Measurements from ENCODE around the gene TMEM125. TPM values are rescaled to one million over a fixed set of nuclear protein-coding genes. Genes with fewer than 3 reads are reported as not detected.

Gene TMEM125
- total RNA-seq, 2 donors from 2014 or later, result 59.8 to 80.0 TPM

GRCh38 chr1:43302721-43303470, 33.1 kb downstream of the TMEM125 start:
- TF ChIP-seq CTCF (IDR thresholded peaks at IDR 0.05), result no peak
- DNase-seq, result peak; percentile 71
- Histone ChIP-seq H3K9ac (ENCODE audit: low read depth in 2 of 2, low read length in 2 of 2) (peak overlapping the region; percentile 47 to 52), H3K36me3 (no peaks in the 10 kb centered on the region), H3K4me1 (peaks cover 11% of the 10 kb centered on the region), H3K27ac (peak overlapping the region; percentile 47), H3K27me3 (no peaks in the 10 kb centered on the region), H3K9me3 (no peaks in the 10 kb centered on the region), H3K4me3 (no peak overlapping the region)
- intact Hi-C loops (cut with DNase I), result no loop called here

GRCh38 chr1:43303471-43304313, 33.9 kb downstream of the TMEM125 start:
- no peaks in the 10 kb centered on the region for H3K9me3 ChIP-seq
- intact Hi-C loops (cut with DNase I), result no loop called here
- H3K4me1 ChIP-seq, result peaks cover 11% of the 10 kb centered on the region
- no peaks in the 10 kb centered on the region for H3K36me3 ChIP-seq
- peak overlapping the region; percentile 47 for H3K27ac ChIP-seq
- no peaks in the 10 kb centered on the region for H3K27me3 ChIP-seq
- TF ChIP-seq CTCF (IDR thresholded peaks at IDR 0.05), result no peak
- no peak overlapping the region for H3K4me3 ChIP-seq
- no peak for DNase-seq
- H3K9ac ChIP-seq (ENCODE audit: low read depth in 2 of 2, low read length in 2 of 2), result peak overlapping the region; percentile 47 to 52

DNA sequence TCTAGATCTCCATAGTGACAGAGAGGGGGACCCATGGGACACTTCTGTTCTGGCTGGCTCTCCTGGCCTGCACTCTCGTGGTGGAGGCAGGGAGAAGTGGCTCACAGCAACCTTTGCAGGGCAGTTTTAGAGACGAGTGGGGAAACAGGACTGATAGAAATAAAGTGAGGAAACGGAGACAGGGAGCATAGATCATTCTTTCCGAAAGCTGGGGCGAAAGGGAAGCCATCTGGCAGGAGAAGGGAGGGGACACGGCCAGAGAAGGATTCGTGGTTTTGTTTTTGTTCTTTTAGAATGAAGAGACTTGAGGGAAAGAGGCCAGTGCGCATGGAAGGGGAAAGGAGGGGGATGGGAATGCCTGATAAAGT, 34.5 kb downstream of the TMEM125 start:
- Histone ChIP-seq H3K4me3 (no peak overlapping the region), H3K9ac (ENCODE audit: low read depth in 2 of 2, low read length in 2 of 2) (peak overlapping the region in 1 of 2 donors; percentile 47), H3K9me3 (no peaks in the 10 kb centered on the region), H3K27me3 (no peaks in the 10 kb centered on the region), H3K4me1 (peaks cover 11% of the 10 kb centered on the region), H3K27ac (no peak overlapping the region), H3K36me3 (no peaks in the 10 kb centered on the region)
- no peak for TF ChIP-seq CTCF (IDR thresholded peaks at IDR 0.05)
- intact Hi-C loops (cut with DNase I), result no loop called here
- no peak for DNase-seq

DNA sequence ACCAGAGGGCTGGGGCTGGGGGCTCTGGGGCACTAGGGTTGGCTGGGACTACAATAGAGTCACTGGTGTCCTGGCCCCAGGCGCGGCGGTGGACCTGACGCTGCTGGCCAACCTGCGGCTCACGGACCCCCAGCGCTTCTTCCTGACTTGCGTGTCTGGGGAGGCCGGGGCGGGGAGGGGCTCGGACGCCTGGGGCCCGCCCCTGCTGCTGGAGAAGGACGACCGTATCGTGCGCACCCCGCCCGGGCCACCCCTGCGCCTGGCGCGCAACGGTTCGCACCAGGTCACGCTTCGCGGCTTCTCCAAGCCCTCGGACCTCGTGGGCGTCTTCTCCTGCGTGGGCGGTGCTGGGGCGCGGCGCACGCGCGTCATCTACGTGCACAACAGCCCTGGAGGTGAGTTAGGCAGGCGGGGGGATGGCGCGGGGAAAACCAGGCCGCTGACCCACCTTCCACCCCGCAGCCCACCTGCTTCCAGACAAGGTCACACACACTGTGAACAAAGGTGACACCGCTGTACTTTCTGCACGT, 35.1 kb downstream of the TMEM125 start:
- no peaks in the 10 kb centered on the region for H3K27me3 ChIP-seq
- no peaks in the 10 kb centered on the region for H3K9me3 ChIP-seq
- TF ChIP-seq CTCF (IDR thresholded peaks at IDR 0.05), result no peak
- H3K36me3 ChIP-seq, result no peaks in the 10 kb centered on the region
- H3K27ac ChIP-seq, result no peak overlapping the region
- no peak for DNase-seq
- no peak overlapping the region for H3K9ac ChIP-seq (ENCODE audit: low read depth in 2 of 2, low read length in 2 of 2)
- intact Hi-C loops (cut with DNase I), result no loop called here
- H3K4me3 ChIP-seq, result no peak overlapping the region
- H3K4me1 ChIP-seq, result peaks cover 11% of the 10 kb centered on the region

DNA sequence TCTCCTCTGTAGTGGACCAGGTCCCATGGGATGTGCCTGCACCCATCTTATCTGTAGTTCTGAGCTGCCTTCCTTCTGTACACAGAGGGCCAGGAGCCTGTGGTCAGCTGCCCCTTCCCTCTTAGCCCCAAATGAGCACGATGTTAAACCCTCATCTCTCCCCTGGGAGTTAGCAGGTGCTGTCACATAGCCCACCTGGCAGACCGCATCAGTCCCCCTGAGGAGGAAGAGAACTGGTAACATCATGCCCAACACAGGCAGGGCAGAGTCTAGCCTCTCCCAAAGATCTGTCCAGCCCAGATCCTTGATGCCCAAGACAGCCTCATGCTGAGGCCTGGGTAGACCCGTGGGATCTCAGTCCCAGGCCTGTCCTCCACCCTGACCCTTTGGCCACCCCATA, 35.7 kb downstream of the TMEM125 start:
- intact Hi-C loops (cut with DNase I), result no loop called here
- TF ChIP-seq CTCF (IDR thresholded peaks at IDR 0.05), result no peak
- Histone ChIP-seq H3K4me1 (peaks cover 11% of the 10 kb centered on the region), H3K4me3 (no peak overlapping the region), H3K9ac (ENCODE audit: low read depth in 2 of 2, low read length in 2 of 2) (no peak overlapping the region), H3K27me3 (no peaks in the 10 kb centered on the region), H3K36me3 (no peaks in the 10 kb centered on the region), H3K27ac (no peak overlapping the region), H3K9me3 (no peaks in the 10 kb centered on the region)
- no peak for DNase-seq
